ENCODE results near the gene NHSL2.
"Not testable (repeated sequence)": the region's sequence is repeated elsewhere in the genome, so short reads cannot be mapped to it uniquely, and the experiment has no call there.

DNA sequence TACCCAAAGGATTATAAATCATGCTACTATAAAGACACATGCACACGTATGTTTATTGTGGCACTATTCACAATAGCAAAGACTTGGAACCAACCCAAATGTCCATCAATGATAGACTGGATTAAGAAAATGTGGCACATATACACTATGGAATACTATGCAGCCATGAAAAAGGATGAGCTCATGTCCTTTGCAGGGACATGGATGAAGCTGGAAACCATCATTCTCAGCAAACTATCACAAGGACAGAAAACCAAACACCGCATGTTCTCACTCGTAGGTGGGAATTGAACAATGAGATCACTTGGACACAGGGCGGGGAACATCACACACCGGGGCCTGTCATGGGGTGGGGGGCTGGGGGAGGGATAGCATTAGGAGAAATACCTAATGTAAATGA lies 265.6 kb downstream of the NHSL2 start:
- not testable (repeated sequence) for TF ChIP-seq POLR2A (IDR thresholded peaks at IDR 0.05)
- TF ChIP-seq, protein P1, sequence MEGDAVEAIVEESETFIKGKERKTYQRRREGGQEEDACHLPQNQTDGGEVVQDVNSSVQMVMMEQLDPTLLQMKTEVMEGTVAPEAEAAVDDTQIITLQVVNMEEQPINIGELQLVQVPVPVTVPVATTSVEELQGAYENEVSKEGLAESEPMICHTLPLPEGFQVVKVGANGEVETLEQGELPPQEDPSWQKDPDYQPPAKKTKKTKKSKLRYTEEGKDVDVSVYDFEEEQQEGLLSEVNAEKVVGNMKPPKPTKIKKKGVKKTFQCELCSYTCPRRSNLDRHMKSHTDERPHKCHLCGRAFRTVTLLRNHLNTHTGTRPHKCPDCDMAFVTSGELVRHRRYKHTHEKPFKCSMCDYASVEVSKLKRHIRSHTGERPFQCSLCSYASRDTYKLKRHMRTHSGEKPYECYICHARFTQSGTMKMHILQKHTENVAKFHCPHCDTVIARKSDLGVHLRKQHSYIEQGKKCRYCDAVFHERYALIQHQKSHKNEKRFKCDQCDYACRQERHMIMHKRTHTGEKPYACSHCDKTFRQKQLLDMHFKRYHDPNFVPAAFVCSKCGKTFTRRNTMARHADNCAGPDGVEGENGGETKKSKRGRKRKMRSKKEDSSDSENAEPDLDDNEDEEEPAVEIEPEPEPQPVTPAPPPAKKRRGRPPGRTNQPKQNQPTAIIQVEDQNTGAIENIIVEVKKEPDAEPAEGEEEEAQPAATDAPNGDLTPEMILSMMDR (IDR thresholded peaks at IDR 0.05), result not testable (repeated sequence)

All from uterus (tissue), 2 donors.